ENCODE results near the gene ATP4B. TPM values are rescaled to one million over a fixed set of nuclear protein-coding genes. Genes with fewer than 3 reads are reported as not detected.

Gene ATP4B
- total and polyA plus RNA-seq, 2 donors from 2014 or later, result 0.16 to 0.45 TPM

DNA sequence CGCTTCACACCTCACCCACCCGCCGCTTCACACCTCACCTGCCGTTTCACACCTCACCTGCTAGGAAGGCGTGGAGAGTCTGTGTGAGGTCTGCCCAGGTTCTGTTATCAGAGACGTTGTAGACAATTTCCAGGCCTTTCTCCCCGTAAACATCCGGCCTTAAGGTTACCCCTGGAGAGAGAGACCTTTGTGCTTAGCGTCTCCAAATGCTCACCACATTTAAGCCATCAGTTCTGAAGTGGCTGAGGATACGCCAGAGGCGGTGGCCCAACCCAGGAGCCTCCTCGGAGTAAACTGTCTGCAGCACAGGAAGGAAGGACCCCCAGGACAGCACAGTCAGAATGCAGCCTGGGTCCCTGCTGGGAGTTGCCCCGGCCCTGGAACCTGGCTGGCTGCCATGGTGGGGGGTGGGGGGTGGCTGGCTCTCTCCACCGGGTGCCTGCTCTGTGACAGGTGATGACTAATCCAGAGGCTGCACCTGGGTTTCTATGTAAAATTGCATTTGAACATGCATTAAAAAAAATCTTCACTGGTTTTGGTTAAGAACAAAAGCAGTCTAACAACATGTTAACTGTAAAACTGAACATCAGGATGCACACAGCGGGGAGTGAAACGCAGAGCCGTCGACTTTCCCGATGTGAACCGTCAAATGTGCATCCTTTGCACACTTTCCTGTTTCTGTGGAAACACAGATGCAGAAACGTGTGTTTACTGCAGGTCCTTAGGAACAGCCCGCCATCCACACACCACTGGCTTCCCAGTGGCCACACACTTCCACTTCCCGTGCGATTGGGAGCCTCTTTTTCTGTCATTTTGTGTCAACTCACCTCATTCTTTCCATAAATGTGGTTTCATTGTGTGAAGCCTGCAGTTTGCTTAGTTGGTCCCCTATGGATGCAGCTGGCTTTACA, 4.5 kb downstream of the ATP4B start:
- Histone ChIP-seq H3K9me3 (ENCODE audit: control insufficient read depth in 2 of 3, insufficient read depth in 1 of 3, low read length in 3 of 3) (no peaks in the 10 kb centered on the region), H3K27me3 (ENCODE audit: control insufficient read depth, insufficient read depth, low read length) (no peaks in the 10 kb centered on the region), H3K4me1 (ENCODE audit: control insufficient read depth in 2 of 3, insufficient read depth in 2 of 3, low read depth in 1 of 3, low read length in 3 of 3) (peaks cover 0 to 2% (median 0%) of the 10 kb centered on the region in 3 donors), H3K36me3 (ENCODE audit: control insufficient read depth in 2 of 3, insufficient read depth in 3 of 3, low read length in 3 of 3) (no peaks in the 10 kb centered on the region), H3K27ac (ENCODE audit: low read depth in 2 of 2, low read length in 2 of 2) (no peak overlapping the region), H3K9ac (ENCODE audit: low read length in 3 of 3) (no peak overlapping the region), H3K4me3 (ENCODE audit: low read length in 3 of 3) (no peak overlapping the region)
- intact Hi-C loops (cut with DNase I), result no loop called here
- TF ChIP-seq, protein P1, sequence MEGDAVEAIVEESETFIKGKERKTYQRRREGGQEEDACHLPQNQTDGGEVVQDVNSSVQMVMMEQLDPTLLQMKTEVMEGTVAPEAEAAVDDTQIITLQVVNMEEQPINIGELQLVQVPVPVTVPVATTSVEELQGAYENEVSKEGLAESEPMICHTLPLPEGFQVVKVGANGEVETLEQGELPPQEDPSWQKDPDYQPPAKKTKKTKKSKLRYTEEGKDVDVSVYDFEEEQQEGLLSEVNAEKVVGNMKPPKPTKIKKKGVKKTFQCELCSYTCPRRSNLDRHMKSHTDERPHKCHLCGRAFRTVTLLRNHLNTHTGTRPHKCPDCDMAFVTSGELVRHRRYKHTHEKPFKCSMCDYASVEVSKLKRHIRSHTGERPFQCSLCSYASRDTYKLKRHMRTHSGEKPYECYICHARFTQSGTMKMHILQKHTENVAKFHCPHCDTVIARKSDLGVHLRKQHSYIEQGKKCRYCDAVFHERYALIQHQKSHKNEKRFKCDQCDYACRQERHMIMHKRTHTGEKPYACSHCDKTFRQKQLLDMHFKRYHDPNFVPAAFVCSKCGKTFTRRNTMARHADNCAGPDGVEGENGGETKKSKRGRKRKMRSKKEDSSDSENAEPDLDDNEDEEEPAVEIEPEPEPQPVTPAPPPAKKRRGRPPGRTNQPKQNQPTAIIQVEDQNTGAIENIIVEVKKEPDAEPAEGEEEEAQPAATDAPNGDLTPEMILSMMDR (IDR thresholded peaks at IDR 0.05; ENCODE audit: borderline replicate concordance, extremely low read depth, insufficient read depth), result no peak
- FAIRE-seq (no peak), DNase-seq (peak in 3 of 5 donors; percentile 24 to 64 (median 39))

- Histone ChIP-seq H3K27ac (ENCODE audit: low read depth in 2 of 2, low read length in 2 of 2) (no peak overlapping the region), H3K4me3 (ENCODE audit: low read length in 3 of 3) (no peak overlapping the region), H3K4me1 (ENCODE audit: control insufficient read depth in 2 of 3, insufficient read depth in 2 of 3, low read depth in 1 of 3, low read length in 3 of 3) (peaks cover 0 to 7% (median 0%) of the 10 kb centered on the region in 3 donors), H3K36me3 (ENCODE audit: control insufficient read depth in 2 of 3, insufficient read depth in 3 of 3, low read length in 3 of 3) (no peaks in the 10 kb centered on the region), H3K9me3 (ENCODE audit: control insufficient read depth in 2 of 3, insufficient read depth in 1 of 3, low read length in 3 of 3) (no peaks in the 10 kb centered on the region), H3K27me3 (ENCODE audit: control insufficient read depth, insufficient read depth, low read length) (no peaks in the 10 kb centered on the region), H3K9ac (ENCODE audit: low read length in 3 of 3) (no peak overlapping the region)
- DNase-seq (peak in 2 of 5 donors; percentile 26 to 56), FAIRE-seq (no peak)
- intact Hi-C loops (cut with DNase I), result no loop called here
- TF ChIP-seq, protein P1 (IDR thresholded peaks at IDR 0.05; ENCODE audit: borderline replicate concordance, extremely low read depth, insufficient read depth), result no peak
These were observed 5.4 kb downstream of the ATP4B start for GRCh38 chr13:113652404-113653263.

GRCh38 chr13:113651511-113652403, 6.2 kb downstream of the ATP4B start:
- DNase-seq (peak in 2 of 5 donors; percentile 44 to 70), FAIRE-seq (no peak)
- Histone ChIP-seq H3K4me3 (ENCODE audit: low read length in 3 of 3) (no peak overlapping the region), H3K36me3 (ENCODE audit: control insufficient read depth in 2 of 3, insufficient read depth in 3 of 3, low read length in 3 of 3) (no peaks in the 10 kb centered on the region), H3K4me1 (ENCODE audit: control insufficient read depth in 2 of 3, insufficient read depth in 2 of 3, low read depth in 1 of 3, low read length in 3 of 3) (peaks cover 0 to 12% (median 3%) of the 10 kb centered on the region in 3 donors), H3K27ac (ENCODE audit: low read depth in 2 of 2, low read length in 2 of 2) (no peak overlapping the region), H3K9me3 (ENCODE audit: control insufficient read depth in 2 of 3, insufficient read depth in 1 of 3, low read length in 3 of 3) (no peaks in the 10 kb centered on the region), H3K27me3 (ENCODE audit: control insufficient read depth, insufficient read depth, low read length) (no peaks in the 10 kb centered on the region), H3K9ac (ENCODE audit: low read length in 3 of 3) (no peak overlapping the region)
- intact Hi-C loops (cut with DNase I), result no loop called here
- TF ChIP-seq, protein P1 (IDR thresholded peaks at IDR 0.05; ENCODE audit: borderline replicate concordance, extremely low read depth, insufficient read depth), result no peak
